H1 (cell line): ENCODE data around the gene HS6ST3. TPM values are rescaled to one million over a fixed set of nuclear protein-coding genes. Genes with fewer than 3 reads are reported as not detected.

Source experiments
- CTCF ChIA-PET: fragments of 300-600 bp; sonication (Branson Sonifier 250); formaldehyde crosslinking; loops from one replicate; lab custom pipeline; 2021; ENCODE audit not compliant: partially characterized antibody; lab: Charles Lee
- POLR2A ChIA-PET: fragments of 300-600 bp; sonication (Branson Sonifier 250); formaldehyde crosslinking; loops from one replicate; lab custom pipeline; 2021; ENCODE audit warnings: inconsistent platforms; ENCODE audit not compliant: partially characterized antibody; lab: Charles Lee
- DNase-seq, 2 experiments: peaks; one replicate each; pipeline versions ENCODE4 v3.0.0 to v3.0.0-alpha.2; 2010 to 2022; ENCODE audit warnings: low spot score in 2 of 2, low read depth in 1 of 2, mixed read lengths in 1 of 2
- FAIRE-seq: peaks from 2 replicates; lab custom pipeline; 2011; peaks lifted over from hg19 to GRCh38; lab: Jason Lieb, UNC
- H2AFZ ChIP-seq: 2 replicates; pipeline ENCODE4 v1.8.1; 2012; ENCODE audit warnings: low read length, inconsistent platforms
- H2AK5ac ChIP-seq: 2 replicates; pipeline ENCODE4 v1.6.1; 2013; ENCODE audit warnings: low read depth, low read length
- H2BK120ac ChIP-seq: replicated peaks from 2 replicates; pipeline ENCODE3; 2013; ENCODE audit warnings: low read depth, low read length, inconsistent platforms
- H2BK12ac ChIP-seq: 2 replicates; pipeline ENCODE4 v1.6.1; 2013; ENCODE audit warnings: low read depth, low read length
- H2BK15ac ChIP-seq: 2 replicates; pipeline ENCODE4 v1.6.1; 2013; ENCODE audit warnings: low read length
- H2BK20ac ChIP-seq: 2 replicates; pipeline ENCODE4 v1.6.1; 2013; ENCODE audit warnings: low read length
- H2BK5ac ChIP-seq: 2 replicates; pipeline ENCODE4 v1.6.1; 2013; ENCODE audit warnings: low read depth, low read length
- H3K14ac ChIP-seq: 2 replicates; pipeline ENCODE4 v1.6.1; 2013; ENCODE audit warnings: inconsistent platforms; ENCODE audit not compliant: insufficient read length
- H3K18ac ChIP-seq: 2 replicates; pipeline ENCODE4 v1.6.1; 2013; ENCODE audit warnings: low read length; ENCODE audit errors: extremely low read depth
- H3K23ac ChIP-seq: 2 replicates; pipeline ENCODE4 v1.6.1; 2013; ENCODE audit warnings: inconsistent platforms; ENCODE audit not compliant: insufficient read length
- H3K23me2 ChIP-seq: 2 replicates; pipeline ENCODE4 v1.6.1; 2013; ENCODE audit warnings: low read depth, low read length
- H3K27ac ChIP-seq: 2 replicates; pipeline ENCODE4 v1.6.1; 2011; ENCODE audit warnings: low read depth, low read length, inconsistent platforms
- H3K27me3 ChIP-seq, 4 experiments: replicated peaks in 1 of 4; 1 replicate in 1 of 4; 2 replicates in 3 of 4; pipeline versions ENCODE4 v1.6.1 to v1.8.1; 2011 to 2013; ENCODE audit warnings: low read length in 3 of 4, mild to moderate bottlenecking in 3 of 4, inconsistent platforms in 2 of 4, mixed read lengths in 2 of 4, moderate library complexity in 1 of 4; ENCODE audit not compliant: control insufficient read depth in 3 of 4, insufficient read depth in 3 of 4; ENCODE audit errors: extremely low read depth in 1 of 4
- H3K36me3 ChIP-seq, 4 experiments: 2 replicates each; pipeline versions ENCODE4 v1.6.1 to v1.8.1; 2011 to 2013; ENCODE audit warnings: mild to moderate bottlenecking in 4 of 4, low read length in 3 of 4, moderate library complexity in 2 of 4, control low read depth in 1 of 4, inconsistent platforms in 1 of 4; ENCODE audit not compliant: insufficient read depth in 4 of 4, control insufficient read depth in 2 of 4
- H3K4ac ChIP-seq: replicated peaks from 2 replicates; pipeline ENCODE3; 2013; ENCODE audit warnings: low read length, low read depth, mixed read lengths, inconsistent platforms; ENCODE audit not compliant: insufficient read length
- H3K4me1 ChIP-seq, 4 experiments: replicated peaks in 1 of 4; 1 replicate in 1 of 4; 2 replicates in 3 of 4; pipeline versions ENCODE4 v1.6.1 to v1.8.1; 2011 to 2013; ENCODE audit warnings: low read length in 3 of 4, inconsistent platforms in 2 of 4, mixed read lengths in 1 of 4; ENCODE audit not compliant: insufficient read depth in 4 of 4, control insufficient read depth in 3 of 4
- H3K4me2 ChIP-seq, 2 experiments: 2 replicates each; pipeline versions ENCODE4 v1.6.1 to v1.8.1; 2011 to 2013; ENCODE audit warnings: low read depth in 2 of 2, low read length in 2 of 2, control low read depth in 1 of 2, inconsistent platforms in 1 of 2, mild to moderate bottlenecking in 1 of 2; ENCODE audit not compliant: insufficient read depth in 1 of 2
- H3K4me3 ChIP-seq, 4 experiments: fragments of 200-600, 300-600 bp in 1 of 4; sonication (generic), shearing (Covaris generic), sonication (Bioruptor Twin) in 1 of 4; 2 replicates each; pipeline versions ENCODE4 v1.5.1 to v1.8.1; 2011 to 2016; ENCODE audit warnings: low read length in 4 of 4, low read depth in 3 of 4, control low read depth in 2 of 4, inconsistent platforms in 2 of 4, mild to moderate bottlenecking in 2 of 4, mixed read lengths in 1 of 4, moderate library complexity in 1 of 4; ENCODE audit not compliant: insufficient read depth in 2 of 4; ENCODE audit errors: extremely low read depth in 1 of 4
- H3K56ac ChIP-seq: replicated peaks from 2 replicates; pipeline ENCODE3; 2013; ENCODE audit warnings: low read depth, mild to moderate bottlenecking, mixed read lengths, low read length, inconsistent platforms; ENCODE audit not compliant: insufficient read length
- H3K79me1 ChIP-seq: 2 replicates; pipeline ENCODE4 v1.6.1; 2013; ENCODE audit warnings: low read depth, low read length, control low read depth
- H3K79me2 ChIP-seq, 2 experiments: 2 replicates each; pipeline versions ENCODE4 v1.6.1 to v1.8.1; 2012 to 2013; ENCODE audit warnings: low read length in 2 of 2, mild to moderate bottlenecking in 2 of 2, inconsistent platforms in 1 of 2; ENCODE audit not compliant: insufficient read depth in 2 of 2, control insufficient read depth in 1 of 2
- H3K9ac ChIP-seq, 4 experiments: replicated peaks in 1 of 4; 1 replicate in 1 of 4; 2 replicates in 3 of 4; pipeline versions ENCODE4 v1.6.1 to v1.8.1; 2011 to 2013; ENCODE audit warnings: low read depth in 3 of 4, low read length in 3 of 4, control low read depth in 2 of 4, mild to moderate bottlenecking in 2 of 4, moderate library complexity in 2 of 4, inconsistent platforms in 1 of 4; ENCODE audit errors: extremely low read depth in 1 of 4
- H3K9me3 ChIP-seq, 2 experiments: 2 replicates each; pipeline versions ENCODE4 v1.6.1 to v1.8.1; 2012 to 2013; ENCODE audit warnings: mild to moderate bottlenecking in 2 of 2, moderate library complexity in 2 of 2, control low read depth in 1 of 2, inconsistent platforms in 1 of 2, low read depth in 1 of 2, low read length in 1 of 2, mixed read lengths in 1 of 2; ENCODE audit not compliant: insufficient read depth in 2 of 2
- H4K20me1 ChIP-seq, 2 experiments: replicated peaks in 1 of 2; 2 replicates each; pipeline versions ENCODE3 to v1.8.1; 2011 to 2013; ENCODE audit warnings: inconsistent platforms in 2 of 2, low read length in 2 of 2, mild to moderate bottlenecking in 1 of 2; ENCODE audit not compliant: insufficient read depth in 2 of 2, control insufficient read depth in 1 of 2
- H4K5ac ChIP-seq: 2 replicates; pipeline ENCODE4 v1.6.1; 2013; ENCODE audit warnings: low read length, low read depth, mixed read lengths, inconsistent platforms; ENCODE audit not compliant: insufficient read length
- H4K8ac ChIP-seq: 2 replicates; pipeline ENCODE4 v1.8.0; 2013; ENCODE audit warnings: mild to moderate bottlenecking, moderate library complexity, low read length, inconsistent platforms; ENCODE audit not compliant: insufficient read depth; ENCODE audit errors: extremely low read depth
- H4K91ac ChIP-seq: replicated peaks from 2 replicates; pipeline ENCODE3; 2013; ENCODE audit warnings: low read length, mixed read lengths, inconsistent platforms; ENCODE audit not compliant: insufficient read length
- BACH1 ChIP-seq: IDR thresholded peaks from 2 replicates; pipeline ENCODE4 v1.6.1; 2012; ENCODE audit warnings: low read length, improper control_type of control experiment
- CTBP2 ChIP-seq: IDR thresholded peaks from 2 replicates; pipeline ENCODE4 v1.7.0; 2011; ENCODE audit warnings: borderline replicate concordance, mild to moderate bottlenecking, moderate library complexity, mixed read lengths, low read length; ENCODE audit not compliant: insufficient read depth, insufficient read length
- POLR2AphosphoS5 ChIP-seq: IDR thresholded peaks from 2 replicates; pipeline ENCODE4 v1.6.1; 2011; ENCODE audit warnings: low read depth, low read length
- SIX5 ChIP-seq: IDR thresholded peaks from 2 replicates; pipeline ENCODE4 v1.6.1; 2011; ENCODE audit warnings: mild to moderate bottlenecking, low read depth, low read length
- SRF ChIP-seq: IDR thresholded peaks from 2 replicates; pipeline ENCODE4 v1.6.1; 2011; ENCODE audit warnings: mild to moderate bottlenecking, low read depth, low read length, moderate library complexity
- WGBS, 2 experiments: shearing (Covaris generic) in 1 of 2; methylation state at CpG; one replicate each; pipeline versions ENCODE4 v1.1.6 to v1.1.7; 2013 to 2015; ENCODE audit warnings: low lambda C conversion rate in 2 of 2, mixed read lengths in 2 of 2, inconsistent platforms in 1 of 2, low coverage in 1 of 2, missing lambda C conversion rate in 1 of 2; ENCODE audit not compliant: insufficient replicate concordance in 2 of 2, insufficient coverage in 1 of 2, insufficient read length in 1 of 2; ENCODE audit errors: extremely low coverage in 1 of 2, missing lambda C conversion rate in 1 of 2; 5-methylcytosine and 5-hydroxymethylcytosine counted together
- polyA plus RNA-seq, 7 experiments: library from polyadenylated mRNA; depleted of rRNA in 3 of 7; stranded (reverse) in 5 of 7; unstranded in 2 of 7; fragments of >200 nt in 5 of 7; fragments of 200-250 nt in 2 of 7; gene quantifications; 1 replicate in 5 of 7; 2 replicates in 1 of 7; 4 replicates in 1 of 7; pipeline versions ENCODE4 v1.2.1 to v1.2.3, GENCODE V29; 2011 to 2013; ENCODE audit warnings: missing spikeins in 2 of 7, mixed read lengths in 2 of 7
- total RNA-seq: library from RNA; stranded (reverse); fragmentation: NEBNext Ultra II Directional; extraction: Animal tissue kit (Norgen Biotek cat#: 25700); gene quantifications from 2 replicates; pipeline ENCODE4 v1.2.1, GENCODE V29; 2021

HS6ST3 gene
- total and polyA plus RNA-seq, 2 of the 8 experiments (the other 6 are each of a cell fraction or from before 2014, with no cell fraction given): 0.45 to 1.2 TPM

DNA sequence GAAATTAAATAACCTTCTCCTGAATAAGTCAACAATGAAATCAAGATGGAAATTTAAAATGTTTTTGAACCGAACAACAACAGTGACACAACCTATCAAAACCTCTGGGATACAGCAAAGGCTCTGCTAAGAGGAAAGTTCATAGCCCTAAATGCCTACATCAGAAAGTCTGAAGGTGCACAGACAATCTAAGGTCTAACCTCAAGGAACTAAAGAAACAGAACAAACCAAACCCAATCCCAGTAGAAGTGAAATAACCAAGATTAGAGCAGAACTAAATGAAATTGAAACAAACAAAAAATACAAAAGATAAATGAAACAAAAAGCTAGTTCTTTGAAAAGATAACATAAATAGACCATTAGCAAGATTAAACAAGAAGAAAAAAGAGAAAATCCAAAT, 45.7 kb upstream of the HS6ST3 start:
- Histone ChIP-seq H2BK12ac (no peak overlapping the region), H2BK15ac (no peak overlapping the region), H3K4me2 (no peak overlapping the region), H3K27me3 (no peaks in the 10 kb centered on the region), H4K5ac (no peak overlapping the region), H3K23me2 (no peaks in the 10 kb centered on the region), H3K9ac (no peak overlapping the region), H3K14ac (no peak overlapping the region), H3K56ac (no peak overlapping the region), H3K36me3 (peaks cover 0 to 3% (median 0%) of the 10 kb centered on the region in 4 experiments; a peak in 2 of 8 replicates), H3K18ac (no peak overlapping the region), H2BK20ac (no peak overlapping the region), H4K8ac (no peak overlapping the region), H3K4ac (no peak overlapping the region), H2AK5ac (no peak overlapping the region), H3K4me3 (no peak overlapping the region), H2AFZ (no peak overlapping the region), H3K23ac (no peak overlapping the region), H3K4me1 (peaks cover 0 to 8% (median 0%) of the 10 kb centered on the region in 4 experiments; a peak in 3 of 7 replicates), H3K79me1 (peaks cover 2% of the 10 kb centered on the region), H4K20me1 (no peaks in the 10 kb centered on the region), H2BK120ac (no peak overlapping the region), H4K91ac (no peak overlapping the region), H3K9me3 (peaks cover 10 to 13% of the 10 kb centered on the region in 2 experiments), H2BK5ac (no peak overlapping the region), H3K27ac (no peak overlapping the region), H3K79me2 (peaks cover 0 to 86% of the 10 kb centered on the region in 2 experiments)
- ChIA-PET POLR2A (interaction anchor here (1.4 kb wide), 1 partner anchor 9 kb away, joined by 3 read pairs; the partner anchor contains the start of gene UGGT2), CTCF (interaction anchor here (1.9 kb wide), 1 partner anchor 14 kb away, joined by 5 read pairs; no protein-coding TSS in a partner anchor)
- DNase-seq (no peak), FAIRE-seq (no peak)
- WGBS, 2 experiments: 90% methylated on average over 1 of the region's 1 CpG; no CpG with 5 or more reads in 1 of the 2 experiments
- TF ChIP-seq BACH1: no peak
- no peak for TF ChIP-seq CTBP2
- no peak for TF ChIP-seq SIX5
- no peak for TF ChIP-seq SRF
- no peak for TF ChIP-seq POLR2AphosphoS5
